ENCODE measurements around the gene PAGE2.
"Not testable (repeated sequence)": the region's sequence is repeated elsewhere in the genome, so short reads cannot be mapped to it uniquely, and the experiment has no call there.

The PAGE2 gene, protein sequence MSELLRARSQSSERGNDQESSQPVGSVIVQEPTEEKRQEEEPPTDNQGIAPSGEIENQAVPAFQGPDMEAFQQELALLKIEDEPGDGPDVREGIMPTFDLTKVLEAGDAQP

DNA sequence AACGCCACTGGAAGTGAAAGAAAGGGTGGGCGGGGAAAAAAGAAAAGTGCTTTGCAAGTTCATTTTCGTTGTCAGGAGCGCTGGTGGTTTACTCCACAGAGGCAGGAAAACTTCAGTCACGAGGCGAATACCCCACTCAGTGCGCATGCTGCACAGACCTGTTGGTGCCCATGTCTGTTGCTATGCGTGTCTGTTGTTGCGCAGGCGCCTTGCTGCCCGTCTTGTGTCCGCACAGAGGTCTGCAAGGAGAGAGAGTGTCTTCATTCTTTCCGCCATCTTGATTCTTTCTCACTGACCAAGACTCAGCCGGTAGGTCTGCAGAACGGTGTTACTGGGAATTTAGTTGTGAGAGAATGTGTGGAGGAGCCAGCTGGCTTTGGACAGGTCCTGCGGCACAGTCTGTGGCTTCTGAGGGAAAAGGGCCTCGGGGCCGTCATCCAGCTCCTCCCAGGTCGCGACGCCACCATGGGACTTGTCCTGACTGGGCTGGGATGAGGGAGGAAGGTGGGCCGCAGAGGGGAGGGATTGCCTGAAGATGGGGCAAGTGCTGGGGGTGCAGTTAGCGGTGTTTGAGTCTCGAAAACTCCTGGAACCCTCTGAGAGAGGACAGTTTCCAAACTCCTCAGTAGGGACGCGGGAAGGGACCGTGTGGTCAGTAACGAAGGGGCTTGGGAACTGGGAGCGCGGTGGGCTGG, at the start of gene PAGE2:
PAGE2 (plus strand) TSS at position 224 of the 695 bp plus-strand sequence. CDS start 1,003 bp downstream, outside the sequence.
- DNase-seq (ENCODE audit: low read depth) = no peak
- in situ Hi-C loops (cut with HindIII; ENCODE audit: low sequenced_read_pairs) = no loop called here
- H3K4me3 ChIP-seq (ENCODE audit: low read depth, low read length) = no peak within 1 kb of the TSS
- no peak for TF ChIP-seq CTCF (IDR thresholded peaks at IDR 0.05; ENCODE audit: low read depth, low read length, missing control alignments)

GRCh38 chrX:55039471-55039870, 49.3 kb upstream of the PAGE2 start:
- no peak for DNase-seq (ENCODE audit: low read depth)
- H3K4me3 ChIP-seq (ENCODE audit: low read depth, low read length) = no peak overlapping the region
- in situ Hi-C loops (cut with HindIII; ENCODE audit: low sequenced_read_pairs) = no loop called here
- TF ChIP-seq CTCF (IDR thresholded peaks at IDR 0.05; ENCODE audit: low read depth, low read length, missing control alignments) = no peak

DNA sequence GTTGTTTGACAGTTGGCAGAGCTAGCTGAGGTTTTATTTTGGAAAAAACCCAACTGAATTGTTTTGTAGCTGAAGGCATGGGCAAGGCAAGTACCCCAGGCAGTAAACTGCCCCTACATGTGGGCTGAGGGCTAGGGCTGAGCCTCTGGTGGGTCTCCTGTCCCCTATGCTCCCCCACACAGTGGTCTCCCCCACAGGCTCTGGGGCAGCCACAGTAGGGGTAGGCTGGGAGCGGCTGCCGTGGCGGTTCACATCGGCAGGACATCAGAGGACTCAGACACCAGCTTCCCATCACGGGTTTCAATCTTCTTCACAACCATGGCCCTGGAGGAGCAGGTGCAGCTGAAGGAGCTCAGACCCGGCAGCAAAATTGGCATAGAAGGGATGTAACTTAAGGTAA, 47.3 kb upstream of the PAGE2 start:
- TF ChIP-seq CTCF (IDR thresholded peaks at IDR 0.05; ENCODE audit: low read depth, low read length, missing control alignments) = no peak
- no peak overlapping the region for H3K4me3 ChIP-seq (ENCODE audit: low read depth, low read length)
- DNase-seq (ENCODE audit: low read depth) = no peak
- in situ Hi-C loops (cut with HindIII; ENCODE audit: low sequenced_read_pairs) = no loop called here

- DNase-seq (ENCODE audit: low read depth); H3K4me3 ChIP-seq (ENCODE audit: low read depth, low read length); in situ Hi-C loops (cut with HindIII; ENCODE audit: low sequenced_read_pairs): not testable (repeated sequence)
These were observed 38.2 kb upstream of the PAGE2 start for GRCh38 chrX:55050599-55050998.

DNA sequence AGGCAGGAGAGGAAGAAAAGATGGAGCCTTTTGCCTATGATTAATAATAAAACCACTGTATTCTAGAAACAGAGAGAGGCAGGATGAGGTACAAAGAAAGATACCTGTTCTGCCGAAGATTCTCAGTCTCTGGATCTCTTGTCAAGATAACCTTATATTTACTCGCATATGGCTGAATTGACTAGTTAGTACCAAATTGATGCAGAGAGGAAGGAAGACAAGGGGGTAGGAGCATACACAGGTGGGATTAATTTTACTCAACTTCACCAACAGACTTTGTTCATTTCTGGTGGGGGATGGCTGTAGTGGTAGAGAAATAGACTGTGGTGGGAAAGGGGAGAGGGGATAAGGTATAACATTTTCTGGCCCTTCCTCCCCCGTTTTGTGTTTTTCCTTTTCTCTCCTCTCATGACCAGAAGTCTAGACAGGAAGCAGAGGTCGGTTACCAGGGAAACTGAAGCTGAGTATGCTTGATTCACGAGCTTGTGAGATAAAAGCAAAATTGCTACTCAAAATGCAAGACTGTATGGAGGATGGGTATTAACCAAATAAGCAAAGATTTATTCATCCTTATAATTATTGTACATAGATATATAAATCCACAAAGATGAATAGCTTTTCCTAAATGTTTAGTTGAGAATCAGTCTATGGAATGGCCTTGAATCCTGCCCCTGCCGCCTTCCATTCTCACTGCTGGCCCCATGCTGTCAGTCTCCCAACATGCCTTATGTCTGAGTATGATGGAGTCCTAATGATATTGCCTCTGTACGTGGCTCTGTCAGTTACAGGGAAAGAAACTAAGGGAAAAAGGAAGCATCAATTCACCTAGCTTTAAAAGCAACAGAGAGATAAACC, 31.8 kb upstream of the PAGE2 start:
- no peak for TF ChIP-seq CTCF (IDR thresholded peaks at IDR 0.05; ENCODE audit: low read depth, low read length, missing control alignments)
- in situ Hi-C loops (cut with HindIII; ENCODE audit: low sequenced_read_pairs) = no loop called here
- no peak for DNase-seq (ENCODE audit: low read depth)
- no peak overlapping the region for H3K4me3 ChIP-seq (ENCODE audit: low read depth, low read length)

GRCh38 chrX:55057675-55058249, 31.1 kb upstream of the PAGE2 start:
- peak; percentile 69 for TF ChIP-seq CTCF (IDR thresholded peaks at IDR 0.05; ENCODE audit: low read depth, low read length, missing control alignments)
- DNase-seq (ENCODE audit: low read depth) = peak; percentile 3
- no peak overlapping the region for H3K4me3 ChIP-seq (ENCODE audit: low read depth, low read length)
- in situ Hi-C loops (cut with HindIII; ENCODE audit: low sequenced_read_pairs) = no loop called here

DNA sequence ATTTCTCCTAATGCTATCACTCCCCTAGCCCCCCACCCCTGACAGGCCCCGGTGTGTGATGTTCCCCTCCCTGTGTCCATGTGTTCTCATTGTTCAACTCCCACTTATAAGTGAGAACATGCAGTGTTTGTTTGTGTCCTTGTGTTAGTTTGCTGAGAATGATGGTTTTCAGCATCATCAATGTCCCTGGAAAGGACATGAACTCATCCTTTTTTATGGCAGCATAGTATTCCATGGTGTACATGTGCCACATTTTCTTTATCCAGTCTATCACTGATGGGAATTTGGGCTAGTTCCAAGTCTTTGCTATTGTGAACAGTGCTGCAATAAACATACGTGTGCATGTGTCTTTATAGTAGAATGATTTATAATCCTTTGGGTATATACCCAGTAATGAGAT, 21.6 kb upstream of the PAGE2 start:
- DNase-seq (ENCODE audit: low read depth); H3K4me3 ChIP-seq (ENCODE audit: low read depth, low read length); in situ Hi-C loops (cut with HindIII; ENCODE audit: low sequenced_read_pairs): not testable (repeated sequence)
